HT-29 (cell line): ENCODE results near the gene IKZF3. TPM values are rescaled to one million over a fixed set of nuclear protein-coding genes. Genes with fewer than 3 reads are reported as not detected.

Experiments
- DNase-seq: peaks from one replicate; pipeline ENCODE4 v3.0.0-alpha.2; 2015; ENCODE audit warnings: low spot score
- total RNA-seq: library from RNA; depleted of rRNA; stranded (reverse); fragments of >200 nt; shearing (Covaris generic); gene quantifications from 2 replicates; pipeline ENCODE4 v1.2.3, GENCODE V29; 2014

The IKZF3 gene
- total RNA-seq, 1 experiment from 2014 or later = 0.56 TPM

DNA sequence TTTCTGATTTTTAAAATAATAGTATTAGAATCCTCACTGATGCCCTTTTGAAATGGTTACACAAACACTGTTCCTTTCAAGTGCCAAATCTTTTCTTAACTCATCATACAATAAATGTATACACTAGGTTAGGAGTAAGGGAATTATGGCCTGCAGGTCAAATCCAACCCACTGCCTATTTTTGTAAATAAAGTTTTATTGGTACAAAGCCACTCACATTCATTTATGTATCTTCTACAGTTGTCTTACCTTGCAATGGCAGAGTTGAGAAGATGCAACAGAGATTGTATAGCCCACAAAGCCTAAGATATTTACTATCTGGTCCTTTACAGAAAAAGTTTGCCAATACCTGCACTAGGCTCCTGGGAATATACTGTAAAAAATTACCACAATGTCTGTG, 47.8 kb downstream of the IKZF3 start:
- DNase-seq = no peak

DNA sequence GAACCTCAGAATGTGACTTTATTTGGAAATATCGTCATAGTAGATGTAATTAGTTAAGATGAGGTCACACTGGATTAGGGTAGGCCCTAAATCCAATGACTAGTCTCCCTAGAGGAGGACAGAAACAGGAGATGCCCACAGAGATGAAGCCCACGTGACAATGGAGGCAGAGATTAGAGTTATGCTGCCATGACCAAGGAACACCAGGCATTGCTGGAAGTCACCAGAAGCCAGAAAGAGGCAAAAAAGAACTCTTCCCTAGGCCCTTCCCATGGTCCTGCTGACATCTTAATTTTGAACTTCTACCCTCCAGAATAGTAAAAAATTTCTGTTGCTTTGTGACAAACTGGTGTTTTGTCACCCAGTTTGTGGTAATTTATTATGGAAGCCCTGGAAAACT, 49.6 kb downstream of the IKZF3 start:
- no peak for DNase-seq

DNA sequence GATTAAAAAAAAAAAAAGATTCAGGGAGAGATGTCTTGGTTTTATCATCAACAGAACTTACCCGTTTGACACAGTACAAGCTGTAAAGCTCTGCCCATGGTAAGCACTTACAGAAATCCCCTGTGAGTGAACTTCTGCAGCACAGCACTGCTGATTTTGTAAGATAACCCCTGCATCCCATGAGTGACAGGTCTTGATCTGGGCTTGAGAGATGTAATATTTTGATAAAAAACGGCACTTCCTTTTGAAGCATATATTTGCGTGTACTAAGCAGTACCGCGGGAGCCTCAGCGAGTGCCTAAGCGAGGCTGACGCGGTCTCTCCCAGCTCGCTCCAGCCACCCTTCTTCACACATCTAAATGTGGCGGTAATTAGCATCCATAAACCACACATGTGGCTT, 50.5 kb downstream of the IKZF3 start:
- no peak for DNase-seq

DNA sequence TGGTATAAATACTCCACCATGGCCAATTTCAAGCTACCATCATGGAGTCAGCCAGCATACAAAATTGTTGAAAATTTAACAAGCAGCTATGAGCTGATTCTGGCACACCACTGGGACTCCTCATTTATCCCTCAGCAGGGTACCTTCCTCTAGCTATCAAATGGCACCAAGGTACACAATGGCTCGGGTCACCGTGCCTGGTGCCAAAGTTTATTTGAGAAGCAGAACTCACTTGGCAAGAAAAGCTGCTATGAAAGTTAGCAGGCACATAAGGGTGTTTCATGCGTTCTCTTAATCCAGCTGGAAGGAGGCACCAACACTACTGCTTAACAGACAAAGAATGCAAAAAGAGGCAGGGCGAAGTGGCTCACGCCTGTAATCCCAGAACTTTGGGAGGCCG, 51.6 kb downstream of the IKZF3 start:
- DNase-seq = no peak

DNA sequence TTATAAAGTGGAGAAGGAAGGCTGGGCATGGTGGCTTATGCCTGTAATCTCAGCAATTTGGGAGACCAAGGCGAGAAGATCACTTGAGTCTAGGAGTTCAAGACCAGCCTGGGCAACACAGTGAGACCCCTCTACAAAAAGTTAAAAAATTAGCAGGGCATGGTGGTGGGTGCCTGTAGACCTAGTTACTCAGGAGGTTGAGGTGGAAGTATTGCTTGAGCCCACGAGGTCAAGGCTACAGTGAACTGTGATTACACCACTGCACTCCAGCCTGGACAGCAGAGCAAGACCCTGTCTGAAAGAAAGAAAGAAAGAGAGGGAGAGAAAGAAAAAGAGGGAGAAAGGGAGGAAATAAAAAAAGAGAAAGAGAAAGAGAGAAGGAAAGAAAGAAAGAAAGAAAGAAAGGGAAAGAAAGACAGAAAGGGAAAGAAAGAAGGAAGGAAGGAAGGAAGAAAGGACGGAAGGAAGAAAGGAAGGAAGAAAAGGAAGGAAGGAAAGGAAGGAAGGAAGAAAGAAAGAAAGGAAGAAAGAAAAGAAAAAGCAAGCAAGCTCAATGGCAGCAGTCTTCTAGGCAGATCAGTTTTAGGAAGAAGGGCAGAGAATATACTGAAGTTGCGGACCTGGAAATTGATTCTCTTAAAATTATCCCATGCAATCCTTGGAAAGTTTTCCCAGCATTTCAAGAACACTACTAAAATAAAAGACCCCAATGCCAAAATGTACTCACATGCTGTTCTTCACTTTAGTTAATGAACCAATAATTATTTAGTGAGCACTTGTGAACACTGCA, 53.0 kb downstream of the IKZF3 start:
- no peak for DNase-seq

DNA sequence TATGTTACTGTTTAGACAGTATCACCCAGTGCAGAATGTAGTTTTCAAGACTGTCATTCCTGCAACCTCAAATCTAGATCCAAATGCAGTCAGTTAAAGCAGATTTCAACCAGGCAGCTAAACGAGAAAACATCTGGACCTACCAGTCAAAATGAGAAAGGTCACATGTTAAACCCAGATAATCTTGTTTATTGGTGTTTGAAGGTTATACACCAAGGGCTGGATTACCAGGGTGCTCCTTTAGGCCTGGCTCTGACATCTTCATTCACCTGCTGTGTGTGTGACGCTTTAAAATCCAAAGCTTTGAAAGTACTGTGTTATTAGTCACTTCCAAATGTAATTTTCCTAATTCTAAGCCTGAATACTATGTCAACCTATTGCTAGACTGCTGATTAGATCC, 54.9 kb downstream of the IKZF3 start:
- DNase-seq = no peak

DNA sequence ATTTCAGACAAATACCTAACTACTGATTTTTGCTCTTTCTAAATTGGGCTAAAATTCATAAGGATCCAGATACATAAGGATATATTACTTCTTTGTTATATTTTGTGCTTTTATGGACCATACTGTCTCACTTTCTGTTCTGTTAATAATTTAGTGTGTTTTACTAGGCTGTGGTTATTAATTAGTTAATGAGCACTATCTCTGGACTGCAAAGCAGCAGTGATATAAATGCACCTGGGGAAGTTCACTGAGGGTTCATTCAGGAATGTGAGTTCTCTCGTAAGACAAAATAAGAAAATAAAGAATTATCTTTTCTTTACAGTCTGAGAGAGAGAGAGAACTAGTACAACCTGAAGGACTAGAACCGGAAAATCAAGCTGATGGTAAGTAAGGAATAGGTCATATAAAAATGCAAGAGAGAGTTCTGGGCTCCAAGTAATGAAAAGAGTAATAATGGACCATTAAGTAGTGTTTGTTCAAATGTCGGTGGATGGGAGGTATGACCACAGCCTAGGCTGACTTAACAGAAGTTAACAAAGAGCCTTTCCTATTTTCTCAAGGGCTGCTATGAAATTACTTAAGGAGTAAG, 55.6 kb downstream of the IKZF3 start:
- DNase-seq = peak; percentile 65

DNA sequence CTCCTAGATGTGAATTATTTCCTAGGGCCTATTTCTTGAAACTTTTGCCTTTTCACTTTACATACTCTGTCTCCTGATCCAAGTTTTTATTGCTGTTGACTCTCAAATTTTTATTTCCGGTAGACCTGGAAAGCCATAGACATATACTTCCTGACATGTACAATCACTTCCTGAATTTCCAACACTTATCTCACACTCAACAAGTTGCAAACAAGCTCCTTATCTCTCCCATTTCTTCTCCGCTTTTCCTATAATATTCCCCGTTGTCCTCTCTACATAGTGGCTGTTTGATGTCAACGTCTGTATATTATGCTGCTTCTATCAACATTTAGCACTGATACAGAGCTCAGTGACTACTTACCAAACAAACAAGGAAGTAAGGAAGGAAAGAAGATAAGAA, 59.3 kb downstream of the IKZF3 start:
- peak; percentile 36 for DNase-seq

DNA sequence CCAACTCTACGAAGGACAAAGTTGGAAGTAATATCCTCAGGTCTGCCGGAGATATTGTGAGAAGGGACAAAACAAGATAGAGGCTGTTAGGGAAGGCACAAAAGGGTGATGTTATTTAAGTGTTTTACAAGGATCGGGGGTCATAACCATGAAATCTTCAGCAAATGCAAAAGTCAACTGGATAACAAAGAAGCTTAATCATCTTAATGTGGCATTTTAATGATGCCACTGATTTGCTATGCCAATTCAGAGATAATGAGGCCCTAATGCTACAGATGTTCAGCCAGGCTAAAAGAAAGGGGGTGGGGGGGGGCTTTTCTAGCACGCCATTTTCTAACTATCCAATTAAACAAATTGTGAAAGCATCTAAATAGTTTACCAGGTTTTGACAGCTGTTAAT, 63.1 kb downstream of the IKZF3 start:
- no peak for DNase-seq

DNA sequence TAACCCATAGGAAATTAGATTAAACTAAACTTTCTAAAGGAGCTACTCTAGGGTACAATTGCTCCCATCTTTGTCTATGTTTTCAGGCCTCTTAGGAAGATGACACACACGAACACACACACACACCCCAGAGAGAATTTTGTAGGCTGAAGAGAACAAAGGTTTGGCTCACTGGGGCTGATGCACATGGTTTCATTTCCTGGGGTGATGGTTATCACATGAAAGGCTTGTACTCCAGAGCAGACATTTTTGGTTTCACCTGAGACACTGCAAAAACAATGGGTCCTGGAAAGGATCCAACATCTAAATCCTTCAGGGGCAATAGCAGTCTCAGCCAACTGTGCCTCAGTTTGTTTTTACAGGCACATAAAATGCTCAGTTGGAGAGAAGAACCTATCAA, 63.6 kb downstream of the IKZF3 start:
- no peak for DNase-seq

DNA sequence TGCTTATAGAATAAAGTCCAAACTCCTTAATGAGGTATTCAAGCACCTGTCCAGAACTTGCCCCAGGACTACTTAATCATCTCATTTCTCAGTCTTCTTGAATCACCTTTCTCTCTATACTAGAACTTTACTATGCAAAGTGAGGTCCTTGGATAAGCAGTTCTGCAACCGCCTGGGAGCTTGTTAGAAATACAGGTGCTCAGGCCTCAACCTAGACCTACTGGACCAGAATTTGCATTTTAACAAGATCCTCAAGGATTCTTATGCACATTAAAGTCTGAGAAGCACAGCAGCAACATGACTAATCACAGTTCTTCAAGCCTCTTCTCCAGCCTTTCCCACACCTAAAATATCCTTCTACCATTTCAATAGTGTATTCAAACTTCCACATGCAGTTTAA, 64.7 kb downstream of the IKZF3 start:
- no peak for DNase-seq

DNA sequence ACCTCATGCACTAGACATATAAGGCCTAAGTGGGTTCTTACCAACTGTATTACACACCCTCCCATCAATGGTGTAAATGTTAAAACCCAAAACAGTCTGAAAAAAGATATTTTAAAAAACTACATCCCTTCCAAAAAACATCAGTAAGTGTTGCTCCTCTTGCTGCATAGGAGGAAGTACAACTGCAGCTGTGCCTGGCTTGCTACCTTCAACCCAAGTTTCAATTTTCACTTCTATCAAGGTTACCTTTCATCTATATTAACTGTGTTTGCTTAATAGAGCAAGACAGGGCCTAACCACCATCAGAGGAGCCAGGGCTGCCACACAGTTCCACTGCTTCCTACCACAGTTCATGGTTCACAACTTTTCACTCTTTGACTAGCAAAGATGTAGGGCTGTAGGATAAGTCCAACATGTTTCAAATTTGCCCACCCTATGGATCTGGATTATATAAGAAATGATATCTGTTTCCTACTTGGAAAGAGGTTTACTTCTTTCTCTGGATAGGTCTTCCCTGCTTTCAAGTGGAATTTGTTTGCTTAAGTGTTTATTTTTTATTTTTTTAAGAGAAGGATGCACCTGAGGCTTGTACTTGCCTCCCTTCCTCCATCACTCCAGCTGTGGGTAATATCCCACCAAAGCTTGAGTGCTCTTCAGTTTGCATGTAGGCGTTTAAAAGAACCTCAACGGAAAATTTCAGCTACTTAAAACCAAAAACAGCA, 69.7 kb downstream of the IKZF3 start:
- DNase-seq = no peak

DNA sequence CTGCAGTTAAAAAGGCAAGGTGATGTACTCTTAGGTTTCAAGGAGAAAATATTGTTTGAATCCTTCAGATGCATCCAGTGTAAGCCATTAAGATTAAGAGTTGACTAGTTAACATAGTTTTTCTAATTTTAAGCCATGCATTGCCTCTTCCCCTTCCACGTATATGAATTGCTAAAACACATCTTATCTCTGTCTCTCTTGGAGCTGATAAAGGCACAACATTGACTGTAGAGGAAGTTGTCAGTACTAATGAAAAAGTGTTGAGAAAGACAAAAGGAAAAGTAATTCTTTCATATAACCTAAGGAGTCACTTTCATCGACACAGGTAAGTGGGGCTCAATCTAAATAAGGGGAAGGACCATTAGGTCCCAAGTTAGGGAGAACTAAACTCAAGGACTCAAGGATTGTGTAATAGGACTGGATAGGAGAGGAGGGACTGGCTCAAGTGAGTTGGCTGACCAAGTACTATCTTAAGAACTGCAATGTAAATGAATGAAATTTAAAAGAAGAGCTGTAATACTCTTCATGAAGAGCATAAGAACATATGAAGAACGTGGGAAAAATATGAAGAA, 70.7 kb downstream of the IKZF3 start:
- DNase-seq = no peak

DNA sequence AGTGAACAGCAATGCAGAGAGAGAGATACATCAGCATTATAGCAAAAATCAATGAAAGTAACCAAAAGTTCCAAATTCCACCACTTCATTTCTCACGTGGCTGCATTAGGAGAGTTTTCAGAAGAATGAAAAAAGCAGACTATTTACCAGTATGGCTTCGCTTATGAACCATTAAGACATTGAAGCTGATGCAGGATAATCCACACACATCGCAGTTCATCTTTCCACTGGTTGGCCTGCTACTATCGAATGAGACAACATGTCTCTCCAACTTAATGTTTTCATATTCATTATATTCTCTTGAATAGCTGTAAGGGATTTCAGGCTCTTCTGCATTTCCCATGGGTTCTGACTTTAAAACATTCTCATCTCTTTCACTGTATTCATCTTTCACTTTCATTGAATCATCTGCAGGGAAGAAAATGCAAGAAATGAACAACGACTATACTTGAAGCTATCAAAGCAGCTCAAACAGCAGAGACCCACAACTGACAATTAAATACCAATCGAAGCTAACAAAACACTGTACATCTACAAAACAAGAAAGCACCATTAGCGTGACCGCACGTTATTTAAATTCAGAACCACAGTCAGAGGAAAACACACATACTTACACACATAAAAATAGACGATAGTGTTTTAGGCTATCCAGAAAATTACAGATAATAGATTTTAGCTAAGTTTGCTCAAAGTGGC, 71.4 kb downstream of the IKZF3 start:
- no peak for DNase-seq

DNA sequence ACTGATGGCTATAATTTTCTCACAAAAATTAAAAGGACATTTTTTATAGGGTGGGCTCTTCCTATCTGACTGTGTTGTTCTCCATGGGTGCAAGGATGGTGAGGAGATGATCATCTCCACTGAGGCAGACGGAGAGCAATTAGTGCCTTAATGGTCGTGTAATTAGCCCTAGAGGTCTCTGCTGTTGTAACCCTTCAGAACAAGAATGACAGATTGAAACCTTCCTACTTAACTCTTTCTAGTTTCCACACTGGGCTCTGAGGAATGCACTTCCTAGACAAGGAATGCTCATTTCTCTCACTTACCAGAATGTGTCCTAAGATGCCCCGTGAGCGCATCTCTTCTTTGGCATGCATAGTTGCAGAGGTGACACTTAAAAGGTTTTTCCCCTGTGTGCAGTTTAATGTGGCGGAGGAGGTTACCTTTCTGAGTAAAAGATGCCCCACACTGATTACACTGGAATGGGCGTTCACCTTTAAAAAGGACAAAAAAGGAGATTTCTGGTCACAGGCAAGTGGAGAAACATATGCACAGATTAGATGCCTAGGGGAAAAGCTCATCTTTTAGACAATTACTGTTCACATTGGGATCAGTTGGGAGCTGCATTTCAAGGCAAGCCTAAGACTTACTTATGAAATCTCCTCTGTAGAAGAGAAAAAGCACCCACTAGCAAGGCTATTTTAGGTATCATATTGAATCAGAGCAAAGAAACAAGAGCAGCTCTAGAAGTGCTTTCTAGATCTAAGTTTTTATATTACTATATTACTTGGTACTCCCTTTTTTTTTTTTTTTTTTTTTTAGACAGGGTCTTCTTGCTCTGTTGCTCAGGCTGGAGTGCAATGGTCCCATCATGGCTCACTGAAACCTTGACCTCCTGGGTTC, 72.8 kb downstream of the IKZF3 start:
- no peak for DNase-seq

DNA sequence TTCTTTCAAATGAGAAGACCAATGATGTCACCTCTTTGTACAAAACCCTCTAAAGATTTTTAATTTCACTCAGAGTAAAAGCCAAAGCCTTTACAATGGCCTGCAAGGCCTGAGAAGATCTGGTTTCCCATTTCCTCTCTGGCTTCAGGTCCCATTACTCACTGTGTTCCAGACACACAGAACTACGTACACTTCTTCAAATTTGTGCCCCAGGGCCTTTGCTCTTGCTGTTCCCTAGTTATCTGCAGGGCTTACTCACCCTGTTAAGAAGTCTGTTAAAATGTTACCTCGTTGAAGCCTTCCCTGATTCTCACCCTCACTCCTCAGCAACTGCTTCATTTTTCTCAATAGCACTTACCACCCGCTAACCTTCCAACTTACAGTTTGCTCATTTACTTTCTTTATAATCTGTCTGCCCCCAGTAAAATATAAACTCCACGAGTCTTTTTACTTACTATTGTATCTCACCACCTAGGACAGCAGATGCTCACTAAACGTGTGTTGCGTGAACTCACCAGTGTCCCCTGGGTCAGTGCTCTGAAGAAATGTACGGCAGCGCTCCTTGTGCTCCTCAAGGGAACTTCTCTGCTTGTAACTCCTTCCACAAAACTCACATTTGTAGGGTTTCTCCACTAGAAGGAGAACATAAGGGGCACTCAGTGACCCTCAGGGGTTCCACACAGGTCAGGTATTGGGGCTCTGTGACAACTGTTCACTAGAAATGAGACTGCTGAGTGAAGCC, 76.2 kb downstream of the IKZF3 start:
- DNase-seq = no peak

DNA sequence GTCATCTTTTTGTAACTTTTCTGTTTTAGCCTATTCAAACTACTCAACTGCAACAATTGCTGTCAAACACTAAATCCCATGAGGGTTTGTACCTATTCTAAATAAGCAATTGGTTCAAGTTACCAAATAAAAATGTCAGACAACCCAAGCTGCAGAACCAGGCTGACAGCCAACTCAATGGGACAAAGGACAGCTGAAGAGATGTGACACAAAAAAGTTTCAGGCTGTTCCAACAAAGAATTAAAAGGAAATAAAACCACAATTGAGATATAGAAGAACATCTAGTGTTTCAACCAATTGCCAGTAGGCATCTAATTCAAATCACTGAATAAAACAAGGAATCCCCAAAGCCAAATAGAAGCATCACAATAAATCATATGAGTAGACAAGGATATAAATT, 77.1 kb downstream of the IKZF3 start:
- DNase-seq = no peak

DNA sequence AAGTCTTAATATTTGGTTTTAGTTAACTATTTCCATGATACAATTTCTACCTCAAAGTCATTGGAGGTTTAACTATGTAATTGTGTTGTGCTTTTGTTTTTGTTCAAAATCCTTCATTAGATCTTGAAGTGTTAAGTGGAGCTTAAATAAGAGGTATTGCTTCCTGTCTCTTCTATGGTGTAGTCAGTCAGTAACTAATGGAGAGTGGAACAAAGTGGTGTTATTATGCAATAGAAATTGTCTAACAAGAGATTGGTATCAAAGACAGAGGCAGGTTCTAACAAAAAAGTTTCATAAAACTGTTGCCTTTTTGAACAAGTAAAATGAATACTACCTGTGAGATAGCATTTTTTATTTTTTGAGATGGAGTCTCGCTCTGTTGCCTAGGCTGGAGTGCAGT, 81.1 kb downstream of the IKZF3 start:
- peak; percentile 26 for DNase-seq

DNA sequence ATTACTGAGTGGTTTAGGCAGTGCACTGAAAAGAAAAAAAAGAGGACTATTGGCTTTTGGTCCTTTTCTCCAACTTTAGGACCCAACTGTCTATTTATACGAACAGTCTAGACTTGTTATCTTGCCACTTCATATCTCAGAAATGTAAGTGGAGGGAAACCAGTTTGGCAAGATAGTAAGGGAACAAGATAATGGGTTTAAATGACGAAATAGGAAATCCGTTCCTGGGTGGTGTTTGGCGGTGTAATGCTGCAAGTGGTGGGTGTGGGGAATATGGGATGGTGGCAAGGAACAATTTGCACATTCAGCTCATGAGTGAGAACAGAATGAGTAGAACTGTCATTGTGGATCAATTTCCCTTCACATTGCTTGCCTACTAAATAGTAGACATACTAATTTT, 81.6 kb downstream of the IKZF3 start:
- peak; percentile 73 for DNase-seq

DNA sequence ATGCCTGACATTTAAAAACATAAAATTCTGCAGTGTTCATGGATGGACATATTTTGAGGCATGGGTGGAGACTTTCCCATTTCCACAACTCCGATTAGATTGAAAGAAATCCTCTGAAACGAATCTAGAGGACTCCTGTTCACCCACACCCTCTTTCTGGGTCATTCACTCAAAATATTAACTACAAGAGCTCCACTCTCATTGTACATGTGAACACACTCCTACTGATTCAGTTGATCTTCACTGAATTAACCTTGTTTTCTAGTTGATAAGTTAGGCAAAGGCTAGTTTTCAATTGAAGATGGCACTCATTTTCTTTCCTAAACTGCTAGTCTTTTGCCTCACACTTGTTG, 82.3 kb downstream of the IKZF3 start:
- peak; percentile 43 for DNase-seq
